ENCODE data around the gene BICDL1.

GRCh38 chr12:120092551-120093335, 103.7 kb downstream of the BICDL1 start:
- TF ChIP-seq, protein P1, sequence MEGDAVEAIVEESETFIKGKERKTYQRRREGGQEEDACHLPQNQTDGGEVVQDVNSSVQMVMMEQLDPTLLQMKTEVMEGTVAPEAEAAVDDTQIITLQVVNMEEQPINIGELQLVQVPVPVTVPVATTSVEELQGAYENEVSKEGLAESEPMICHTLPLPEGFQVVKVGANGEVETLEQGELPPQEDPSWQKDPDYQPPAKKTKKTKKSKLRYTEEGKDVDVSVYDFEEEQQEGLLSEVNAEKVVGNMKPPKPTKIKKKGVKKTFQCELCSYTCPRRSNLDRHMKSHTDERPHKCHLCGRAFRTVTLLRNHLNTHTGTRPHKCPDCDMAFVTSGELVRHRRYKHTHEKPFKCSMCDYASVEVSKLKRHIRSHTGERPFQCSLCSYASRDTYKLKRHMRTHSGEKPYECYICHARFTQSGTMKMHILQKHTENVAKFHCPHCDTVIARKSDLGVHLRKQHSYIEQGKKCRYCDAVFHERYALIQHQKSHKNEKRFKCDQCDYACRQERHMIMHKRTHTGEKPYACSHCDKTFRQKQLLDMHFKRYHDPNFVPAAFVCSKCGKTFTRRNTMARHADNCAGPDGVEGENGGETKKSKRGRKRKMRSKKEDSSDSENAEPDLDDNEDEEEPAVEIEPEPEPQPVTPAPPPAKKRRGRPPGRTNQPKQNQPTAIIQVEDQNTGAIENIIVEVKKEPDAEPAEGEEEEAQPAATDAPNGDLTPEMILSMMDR (IDR thresholded peaks at IDR 0.05; ENCODE audit: extremely low read depth in 1 of 2, insufficient read depth in 1 of 2, low read depth in 1 of 2, low read length in 2 of 2), result no peak
- TF ChIP-seq POLR2A (IDR thresholded peaks at IDR 0.05; ENCODE audit: low read depth, low read length) (no peak), EZH2 (IDR thresholded peaks at IDR 0.05; ENCODE audit: borderline replicate concordance, low read depth, low read length, severe bottlenecking) (no peak), POLR2AphosphoS5 (IDR thresholded peaks at IDR 0.05; ENCODE audit: insufficient read depth, low read depth, low read length) (no peak), JUN (IDR thresholded peaks at IDR 0.05; ENCODE audit: borderline replicate concordance, insufficient read depth, insufficient read length, low read depth) (no peak)
- TF ChIP-seq, protein P2, sequence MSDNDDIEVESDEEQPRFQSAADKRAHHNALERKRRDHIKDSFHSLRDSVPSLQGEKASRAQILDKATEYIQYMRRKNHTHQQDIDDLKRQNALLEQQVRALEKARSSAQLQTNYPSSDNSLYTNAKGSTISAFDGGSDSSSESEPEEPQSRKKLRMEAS (IDR thresholded peaks at IDR 0.05; ENCODE audit: insufficient read depth, insufficient read length), result no peak

All from endothelial cell of umbilical vein (primary cell).